HepG2 (cell line): Measurements from ENCODE around the gene SEMA7A. TPM values are rescaled to one million over a fixed set of nuclear protein-coding genes. Genes with fewer than 3 reads are reported as not detected.

Source experiments
- DNMT3B ChIP-seq: conservative IDR thresholded peaks from 2 replicates; pipeline ENCODE4 v1.6.1; 2016; ENCODE audit warnings: missing biosample characterization, control low read depth
- HMG20A ChIP-seq: IDR thresholded peaks from 2 replicates; pipeline ENCODE4 v1.6.1; 2016; ENCODE audit warnings: borderline replicate concordance
- KAT2B ChIP-seq: fragments of 150-350 bp; IDR thresholded peaks from 2 replicates; pipeline ENCODE4 v1.6.1; 2014; ENCODE audit warnings: low read depth, low read length, borderline replicate concordance
- KLF15 ChIP-seq: sonication (generic); formaldehyde crosslinking; IDR thresholded peaks from 2 replicates; pipeline ENCODE4 v1.8.1; 2023; ENCODE audit warnings: borderline replicate concordance, mild to moderate bottlenecking, inconsistent platforms, missing genetic modification reagents, mixed read lengths
- MAZ ChIP-seq, 2 experiments: sonication (generic) in 1 of 2; formaldehyde crosslinking in 1 of 2; IDR thresholded peaks; 2 replicates each; pipeline versions ENCODE4 v1.5.0 to v1.6.1; 2012 to 2020; ENCODE audit warnings: low read depth in 2 of 2, mild to moderate bottlenecking in 2 of 2, borderline replicate concordance in 1 of 2, improper control_type of control experiment in 1 of 2, low read length in 1 of 2, missing genetic modification reagents in 1 of 2, moderate library complexity in 1 of 2
- MYC ChIP-seq: sonication (generic); formaldehyde crosslinking; IDR thresholded peaks from 2 replicates; pipeline ENCODE4 v1.9.0; 2021; ENCODE audit warnings: missing genetic modification reagents, borderline replicate concordance
- MYNN ChIP-seq: sonication (generic); formaldehyde crosslinking; IDR thresholded peaks from 2 replicates; pipeline ENCODE4 v1.4.0; 2020; ENCODE audit warnings: mild to moderate bottlenecking, low read depth, missing genetic modification reagents
- SMC3 ChIP-seq: IDR thresholded peaks from 2 replicates; pipeline ENCODE4 v1.6.1; 2011; ENCODE audit warnings: low read length, improper control_type of control experiment
- STAT5B ChIP-seq: sonication (generic); formaldehyde crosslinking; IDR thresholded peaks from 2 replicates; pipeline ENCODE4 v1.4.0; 2020; ENCODE audit warnings: missing genetic modification reagents
- SYNCRIP ChIP-seq: fragments of 200-400 bp; formaldehyde crosslinking; IDR thresholded peaks from 2 replicates; pipeline ENCODE4 v1.6.1; 2018; ENCODE audit warnings: mild to moderate bottlenecking, low read depth, low read length; ENCODE audit not compliant: insufficient read depth
- ZEB1 ChIP-seq: IDR thresholded peaks from 2 replicates; pipeline ENCODE4 v1.6.1; 2012; ENCODE audit warnings: mild to moderate bottlenecking, low read depth, inconsistent platforms; ENCODE audit not compliant: insufficient replicate concordance
- ZNF136 ChIP-seq: sonication (generic); formaldehyde crosslinking; IDR thresholded peaks from 2 replicates; pipeline ENCODE4 v1.8.1; 2022; ENCODE audit warnings: low read depth, mild to moderate bottlenecking, moderate library complexity, missing genetic modification reagents
- ZNF17 ChIP-seq: sonication (generic); formaldehyde crosslinking; IDR thresholded peaks from 2 replicates; pipeline ENCODE4 v1.5.0; 2020; ENCODE audit warnings: mild to moderate bottlenecking, missing genetic modification reagents
- ZNF292 ChIP-seq: sonication (generic); formaldehyde crosslinking; IDR thresholded peaks from 2 replicates; pipeline ENCODE4 v1.8.1; 2022; ENCODE audit warnings: mild to moderate bottlenecking, low read depth, missing genetic modification reagents, borderline replicate concordance
- ZNF607 ChIP-seq: sonication (generic); formaldehyde crosslinking; IDR thresholded peaks from 2 replicates; pipeline ENCODE4 v1.5.1; 2020; ENCODE audit warnings: missing genetic modification reagents, mild to moderate bottlenecking, borderline replicate concordance
- ZNF614 ChIP-seq: IDR thresholded peaks from 2 replicates; pipeline ENCODE4 v1.6.1; 2018; ENCODE audit warnings: missing biosample characterization, missing genetic modification reagents, inconsistent platforms, borderline replicate concordance
- ZNF652 ChIP-seq: IDR thresholded peaks from 2 replicates; pipeline ENCODE4 v1.6.1; 2016; ENCODE audit warnings: low read depth, borderline replicate concordance
- ZNF670 ChIP-seq: sonication (generic); formaldehyde crosslinking; IDR thresholded peaks from 2 replicates; pipeline ENCODE4 v1.8.0; 2022; ENCODE audit warnings: mild to moderate bottlenecking, missing genetic modification reagents, borderline replicate concordance
- ZNF782 ChIP-seq: sonication (generic); formaldehyde crosslinking; IDR thresholded peaks from 2 replicates; pipeline ENCODE4 v1.4.0; 2020; ENCODE audit warnings: missing genetic modification reagents, mild to moderate bottlenecking, borderline replicate concordance
- ZNF883 ChIP-seq: sonication (generic); formaldehyde crosslinking; IDR thresholded peaks from 2 replicates; pipeline ENCODE4 v1.5.1; 2020; ENCODE audit warnings: mild to moderate bottlenecking, missing genetic modification reagents; ENCODE audit errors: not compliant biosample characterization
- polyA plus RNA-seq, 8 experiments: library from polyadenylated mRNA; depleted of rRNA in 3 of 8; stranded (reverse) in 7 of 8; unstranded in 1 of 8; fragments of >200 nt; fragmentation: Illumina TruSeq in 4 of 8; extraction: Trizol in 4 of 8; gene quantifications; 2 replicates each; pipeline versions ENCODE4 v1.2.1 to v1.2.3, GENCODE V29; 2011 to 2016; ENCODE audit warnings: low read depth in 4 of 8, missing spikeins in 1 of 8, mixed read lengths in 1 of 8; ENCODE audit not compliant: insufficient read depth in 1 of 8
- total RNA-seq, 5 experiments: library from RNA; depleted of rRNA; stranded (reverse); fragments of >200 nt; fragmentation: Illumina TruSeq; extraction: Trizol; gene quantifications; 2 replicates each; pipeline ENCODE4 v1.2.3, GENCODE V29; 2016; ENCODE audit warnings: low read depth in 1 of 5
- TF ChIP-seq, protein P1 (sequence below): sonication (generic); formaldehyde crosslinking; IDR thresholded peaks from 2 replicates; pipeline ENCODE4 v1.8.0; 2022; ENCODE audit warnings: missing genetic modification reagents, mild to moderate bottlenecking, borderline replicate concordance
- TF ChIP-seq, protein P2 (sequence below): sonication (generic); formaldehyde crosslinking; IDR thresholded peaks from 2 replicates; pipeline ENCODE4 v1.5.1; 2020; ENCODE audit warnings: mild to moderate bottlenecking, missing genetic modification reagents, moderate library complexity
- TF ChIP-seq, protein P3 (sequence below): sonication (generic); formaldehyde crosslinking; conservative IDR thresholded peaks from 2 replicates; pipeline ENCODE4 v1.4.0; 2020; ENCODE audit warnings: missing genetic modification reagents
- TF ChIP-seq, protein P4 (sequence below): sonication (generic); formaldehyde crosslinking; IDR thresholded peaks from 2 replicates; pipeline ENCODE4 v1.8.1; 2023; ENCODE audit warnings: mild to moderate bottlenecking, missing genetic modification reagents

Gene SEMA7A
- total and polyA plus RNA-seq, 2 of the 13 experiments (the other 11 are each of a cell fraction or from before 2014, with no cell fraction given), result 9.0 to 15.8 TPM

DNA sequence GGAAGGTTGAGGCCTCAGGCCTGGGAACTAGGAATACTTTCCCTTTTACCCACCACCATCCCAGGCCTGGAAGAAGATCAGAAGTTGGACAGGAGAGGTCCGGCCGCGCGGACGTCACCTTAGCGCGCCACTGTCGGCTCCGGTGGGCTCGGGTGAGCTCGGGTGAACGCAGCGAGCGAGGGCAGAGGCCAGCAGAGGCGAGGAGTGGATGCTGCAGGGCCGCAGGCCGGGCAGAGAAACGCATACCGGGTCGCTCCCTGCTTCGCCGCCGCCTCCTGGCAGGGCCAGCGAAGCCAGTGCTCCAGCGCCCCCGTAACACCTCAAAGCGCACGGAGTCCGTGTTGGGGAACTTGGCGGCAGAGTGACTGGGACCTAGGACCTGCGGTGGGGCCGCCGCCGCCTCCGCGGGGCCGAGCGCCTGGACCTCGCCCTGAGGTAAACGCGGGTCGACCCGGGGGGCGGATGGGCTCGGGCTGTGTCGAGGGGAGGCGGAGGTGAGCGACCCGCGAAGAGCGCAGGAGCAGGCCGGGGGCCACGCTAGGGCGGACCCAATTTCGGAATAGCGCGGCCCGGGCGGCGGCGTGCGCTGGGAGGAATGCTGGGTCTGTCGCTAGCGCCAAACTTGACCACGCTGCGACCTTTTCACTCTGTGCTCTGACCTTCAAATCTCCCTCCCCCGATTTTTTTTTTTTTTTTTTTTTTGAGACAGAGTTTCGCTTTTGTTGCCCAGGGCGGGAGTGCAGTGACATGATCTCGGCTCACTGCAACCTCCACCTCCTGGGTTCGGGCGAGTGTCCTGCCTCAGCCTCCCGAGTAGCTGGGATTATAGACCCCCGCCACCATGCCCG is 67.9 kb downstream of the SEMA7A start (continued):
- TF ChIP-seq ZNF614, result peak; percentile 27; the same call in 1 of the 2 replicates
- TF ChIP-seq, protein P1, sequence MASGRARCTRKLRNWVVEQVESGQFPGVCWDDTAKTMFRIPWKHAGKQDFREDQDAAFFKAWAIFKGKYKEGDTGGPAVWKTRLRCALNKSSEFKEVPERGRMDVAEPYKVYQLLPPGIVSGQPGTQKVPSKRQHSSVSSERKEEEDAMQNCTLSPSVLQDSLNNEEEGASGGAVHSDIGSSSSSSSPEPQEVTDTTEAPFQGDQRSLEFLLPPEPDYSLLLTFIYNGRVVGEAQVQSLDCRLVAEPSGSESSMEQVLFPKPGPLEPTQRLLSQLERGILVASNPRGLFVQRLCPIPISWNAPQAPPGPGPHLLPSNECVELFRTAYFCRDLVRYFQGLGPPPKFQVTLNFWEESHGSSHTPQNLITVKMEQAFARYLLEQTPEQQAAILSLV, result no peak
- TF ChIP-seq MYNN (CRISPR knock-in tag), result no peak
- TF ChIP-seq, protein P2, sequence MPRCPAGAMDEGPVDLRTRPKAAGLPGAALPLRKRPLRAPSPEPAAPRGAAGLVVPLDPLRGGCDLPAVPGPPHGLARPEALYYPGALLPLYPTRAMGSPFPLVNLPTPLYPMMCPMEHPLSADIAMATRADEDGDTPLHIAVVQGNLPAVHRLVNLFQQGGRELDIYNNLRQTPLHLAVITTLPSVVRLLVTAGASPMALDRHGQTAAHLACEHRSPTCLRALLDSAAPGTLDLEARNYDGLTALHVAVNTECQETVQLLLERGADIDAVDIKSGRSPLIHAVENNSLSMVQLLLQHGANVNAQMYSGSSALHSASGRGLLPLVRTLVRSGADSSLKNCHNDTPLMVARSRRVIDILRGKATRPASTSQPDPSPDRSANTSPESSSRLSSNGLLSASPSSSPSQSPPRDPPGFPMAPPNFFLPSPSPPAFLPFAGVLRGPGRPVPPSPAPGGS (CRISPR knock-in tag), result peak; percentile 73; the same call in 1 of the 2 replicates
- peak; percentile 84 for TF ChIP-seq ZNF883 (CRISPR knock-in tag)
- TF ChIP-seq MYC (CRISPR knock-in tag), result peak; percentile 49
- TF ChIP-seq MAZ (IDR thresholded peaks at IDR 0.05; ENCODE audit: borderline replicate concordance, low read depth, low read length), result no peak
- no peak for TF ChIP-seq MAZ (CRISPR knock-in tag; IDR thresholded peaks at IDR 0.05; ENCODE audit: low read depth)
- no peak for TF ChIP-seq ZNF17 (CRISPR knock-in tag)
- TF ChIP-seq ZNF136 (CRISPR knock-in tag), result peak; percentile 86; the same call in 1 of the 2 replicates
- TF ChIP-seq SYNCRIP, result no peak
- TF ChIP-seq ZNF652, result no peak
- TF ChIP-seq ZNF670 (CRISPR knock-in tag), result no peak
- no peak for TF ChIP-seq KAT2B
- peak; percentile 59; the same call in 1 of the 2 replicates for TF ChIP-seq ZNF782 (CRISPR knock-in tag)
- TF ChIP-seq SMC3, result no peak
- TF ChIP-seq, protein P3, sequence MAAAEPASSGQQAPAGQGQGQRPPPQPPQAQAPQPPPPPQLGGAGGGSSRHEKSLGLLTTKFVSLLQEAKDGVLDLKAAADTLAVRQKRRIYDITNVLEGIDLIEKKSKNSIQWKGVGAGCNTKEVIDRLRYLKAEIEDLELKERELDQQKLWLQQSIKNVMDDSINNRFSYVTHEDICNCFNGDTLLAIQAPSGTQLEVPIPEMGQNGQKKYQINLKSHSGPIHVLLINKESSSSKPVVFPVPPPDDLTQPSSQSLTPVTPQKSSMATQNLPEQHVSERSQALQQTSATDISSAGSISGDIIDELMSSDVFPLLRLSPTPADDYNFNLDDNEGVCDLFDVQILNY (CRISPR knock-in tag), result no peak
- TF ChIP-seq DNMT3B (CRISPR knock-in tag), result no peak
- no peak for TF ChIP-seq HMG20A (CRISPR knock-in tag)
- no peak for TF ChIP-seq STAT5B
- no peak for TF ChIP-seq KLF15 (CRISPR knock-in tag)
- peak; percentile 81; the same call in 1 of the 2 replicates for TF ChIP-seq ZNF292 (CRISPR knock-in tag)
- TF ChIP-seq, protein P4, sequence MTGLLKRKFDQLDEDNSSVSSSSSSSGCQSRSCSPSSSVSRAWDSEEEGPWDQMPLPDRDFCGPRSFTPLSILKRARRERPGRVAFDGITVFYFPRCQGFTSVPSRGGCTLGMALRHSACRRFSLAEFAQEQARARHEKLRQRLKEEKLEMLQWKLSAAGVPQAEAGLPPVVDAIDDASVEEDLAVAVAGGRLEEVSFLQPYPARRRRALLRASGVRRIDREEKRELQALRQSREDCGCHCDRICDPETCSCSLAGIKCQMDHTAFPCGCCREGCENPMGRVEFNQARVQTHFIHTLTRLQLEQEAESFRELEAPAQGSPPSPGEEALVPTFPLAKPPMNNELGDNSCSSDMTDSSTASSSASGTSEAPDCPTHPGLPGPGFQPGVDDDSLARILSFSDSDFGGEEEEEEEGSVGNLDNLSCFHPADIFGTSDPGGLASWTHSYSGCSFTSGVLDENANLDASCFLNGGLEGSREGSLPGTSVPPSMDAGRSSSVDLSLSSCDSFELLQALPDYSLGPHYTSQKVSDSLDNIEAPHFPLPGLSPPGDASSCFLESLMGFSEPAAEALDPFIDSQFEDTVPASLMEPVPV (CRISPR knock-in tag), result peak; percentile 90
- peak; percentile 62; the same call in 1 of the 2 replicates for TF ChIP-seq ZNF607 (CRISPR knock-in tag)
- TF ChIP-seq ZEB1, result no peak
